ENCODE results near the gene EIPR1.

The EIPR1 gene

DNA sequence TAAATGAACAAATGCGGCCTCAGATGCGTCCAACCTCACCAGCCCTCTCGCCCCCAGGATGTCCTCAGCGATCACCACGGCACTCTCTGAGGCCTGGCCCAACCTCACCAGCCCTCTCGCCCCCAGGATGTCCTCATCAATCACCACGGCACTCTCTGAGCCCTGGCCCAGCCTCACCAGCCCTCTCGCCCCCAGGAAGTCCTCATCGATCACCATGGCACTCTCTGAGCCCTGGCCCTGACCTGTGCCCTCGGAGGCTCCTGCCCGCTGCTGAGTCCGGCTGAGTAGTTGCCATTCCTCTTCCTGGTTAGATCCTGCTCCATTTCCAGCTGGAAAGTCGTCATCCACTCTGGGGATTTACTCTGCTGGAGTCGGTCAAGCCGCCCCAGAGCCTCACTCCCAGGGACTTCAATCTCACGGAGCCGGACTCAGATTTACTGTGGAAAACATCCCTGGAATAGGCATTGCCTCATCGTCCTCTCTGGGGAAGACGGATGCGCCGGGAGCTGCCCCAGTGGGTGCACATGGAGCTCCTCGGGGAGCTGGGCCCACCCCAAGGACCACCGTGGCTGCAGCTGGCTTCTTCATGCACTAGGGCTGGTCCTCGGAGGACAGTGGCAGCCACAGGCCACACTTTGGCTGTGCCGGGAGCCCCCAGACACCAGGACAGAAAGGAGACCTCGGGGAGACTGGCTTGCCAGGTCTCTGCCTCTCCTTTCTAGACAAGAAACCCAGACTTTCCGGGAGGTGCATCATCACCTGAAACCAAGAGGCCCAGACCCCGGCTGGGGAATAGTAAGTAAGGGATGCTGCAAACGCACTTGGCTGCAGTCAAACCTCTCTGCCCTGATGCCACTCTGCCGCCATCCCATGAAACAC is 230.6 kb downstream of the EIPR1 start:
- DNase-seq (ENCODE audit: low spot score), result no peak

GRCh38 chr2:3146175-3146574 is 231.4 kb downstream of the EIPR1 start:
- no peak for DNase-seq (ENCODE audit: low spot score)

DNA sequence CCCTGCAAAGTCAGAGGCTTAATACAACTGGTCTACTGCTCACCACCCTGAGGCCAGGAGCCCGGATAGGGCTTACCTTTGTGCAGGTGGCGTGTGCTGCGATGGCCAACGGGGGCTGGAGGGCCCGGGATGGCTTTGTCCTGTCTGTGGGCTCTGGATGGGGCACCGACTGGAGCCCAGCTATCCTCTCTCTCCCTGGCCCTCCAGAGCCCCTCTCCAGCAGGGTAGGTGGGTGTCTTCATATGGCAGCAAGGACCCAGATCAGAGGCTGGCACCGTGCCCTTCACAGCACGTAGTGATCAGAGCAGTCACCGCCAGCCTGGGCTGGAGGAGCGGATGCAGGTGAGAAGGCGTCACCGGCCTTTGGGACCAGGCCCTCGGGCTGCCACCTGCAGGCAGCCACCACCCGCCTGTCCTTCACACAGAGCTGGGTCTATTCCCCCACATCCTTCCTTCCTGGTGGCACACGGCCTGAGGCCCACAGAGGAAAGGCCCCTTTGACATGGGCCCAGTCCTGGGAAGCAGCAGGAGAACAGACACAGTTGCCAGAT is 232.1 kb downstream of the EIPR1 start:
- DNase-seq (ENCODE audit: low spot score), result no peak

- no peak for DNase-seq (ENCODE audit: low spot score)
Observed at GRCh38 chr2:3144856-3145255, 232.8 kb downstream of the EIPR1 start.

DNA sequence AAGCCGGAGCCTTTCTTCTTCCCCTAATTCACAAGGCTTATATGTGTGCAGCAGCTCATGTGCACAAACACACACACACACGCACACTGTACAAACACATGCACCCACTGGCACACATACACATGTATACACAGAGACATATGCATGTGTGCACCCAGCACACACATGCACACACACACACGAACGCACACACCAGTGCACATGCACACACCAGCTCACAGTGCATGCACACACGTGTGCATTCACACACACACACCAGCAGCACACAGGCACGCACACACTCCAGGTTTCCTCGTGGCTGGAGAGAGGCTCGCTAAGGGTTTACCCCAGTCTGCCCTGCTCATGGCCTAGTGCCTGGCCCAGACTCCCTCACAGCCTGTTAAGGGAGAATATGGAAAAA is 234.0 kb downstream of the EIPR1 start:
- no peak for DNase-seq (ENCODE audit: low spot score)

- DNase-seq (ENCODE audit: low spot score), result no peak
Observed at GRCh38 chr2:3142961-3143571, 234.6 kb downstream of the EIPR1 start.

DNA sequence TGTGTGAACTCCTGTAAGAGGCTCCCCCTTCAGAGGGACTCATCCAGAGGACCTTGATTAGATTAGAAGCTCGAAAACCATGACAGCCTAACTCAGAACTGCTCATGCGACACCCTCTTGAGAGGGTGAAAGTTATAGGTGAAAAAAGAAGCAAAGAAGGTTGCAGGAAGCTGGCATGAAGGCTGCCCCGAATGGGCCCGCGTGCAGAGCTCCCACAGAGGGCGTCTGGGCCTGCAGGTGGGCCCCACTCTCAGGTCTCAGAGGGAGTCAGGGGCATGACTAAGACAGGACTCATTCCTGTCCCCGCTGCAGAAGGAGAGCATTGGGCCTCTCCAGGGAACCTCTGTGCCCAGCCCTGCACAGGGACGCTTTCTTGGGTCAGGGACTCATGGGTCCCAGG is 235.4 kb downstream of the EIPR1 start:
- no peak for DNase-seq (ENCODE audit: low spot score)

GRCh38 chr2:3141696-3142095 is 235.9 kb downstream of the EIPR1 start:
- no peak for DNase-seq (ENCODE audit: low spot score)

- DNase-seq (ENCODE audit: low spot score), result no peak
Observed at GRCh38 chr2:3139906-3140305, 237.7 kb downstream of the EIPR1 start.

Data from hepatic stellate cell (primary cell).